Endothelial cell of hepatic sinusoid (primary cell): ENCODE data around the gene SIGLEC1.

Experiments used
- in situ Hi-C: cut with HindIII; loops from 2 replicates; pipeline ENCODE4 v1.10.0; 2017; ENCODE audit warnings: low sequenced_read_pairs

Gene SIGLEC1

GRCh38 chr20:3744806-3745685, 32.6 kb upstream of the SIGLEC1 start:
- in situ Hi-C loops, result no loop called here

GRCh38 chr20:3744037-3744436, 31.6 kb upstream of the SIGLEC1 start:
- in situ Hi-C loops, result no loop called here

- in situ Hi-C loops, result no loop called here
Measured at GRCh38 chr20:3743251-3743650, 30.9 kb upstream of the SIGLEC1 start.

GRCh38 chr20:3741836-3742458, 29.5 kb upstream of the SIGLEC1 start:
- in situ Hi-C loops, result no loop called here

GRCh38 chr20:3740615-3741301, 28.4 kb upstream of the SIGLEC1 start:
- in situ Hi-C loops, result no loop called here

- in situ Hi-C loops, result loop anchor here (5.0 to 10.0 kb wide), 2 partner anchors 58 to 345 kb away; partner anchors contain the start of gene ADAM33
Measured at GRCh38 chr20:3739926-3740451, 27.6 kb upstream of the SIGLEC1 start.

- in situ Hi-C loops, result loop anchor here (5.0 to 10.0 kb wide), 2 partner anchors 57 to 346 kb away; partner anchors contain the start of gene ADAM33
Measured at GRCh38 chr20:3739054-3739925, 26.9 kb upstream of the SIGLEC1 start.

GRCh38 chr20:3738111-3739053, 26.0 kb upstream of the SIGLEC1 start:
- in situ Hi-C loops, result loop anchor here (5.0 to 10.0 kb wide), 2 partner anchors 56 to 346 kb away; partner anchors contain the start of gene ADAM33

- in situ Hi-C loops, result loop anchor here (5.0 to 10.0 kb wide), 2 partner anchors 53 to 349 kb away; partner anchors contain the start of gene ADAM33
Measured at GRCh38 chr20:3735768-3736167, 23.4 kb upstream of the SIGLEC1 start.

- in situ Hi-C loops, result loop anchor here (10.0 kb wide), 1 partner anchor 351 kb away; no protein-coding TSS in a partner anchor
Measured at GRCh38 chr20:3734111-3734843, 21.9 kb upstream of the SIGLEC1 start.

GRCh38 chr20:3733119-3733995, 21.0 kb upstream of the SIGLEC1 start:
- in situ Hi-C loops, result loop anchor here (10.0 kb wide), 1 partner anchor 351 kb away; no protein-coding TSS in a partner anchor

- in situ Hi-C loops, result loop anchor here (10.0 kb wide), 1 partner anchor 352 kb away; no protein-coding TSS in a partner anchor
Measured at GRCh38 chr20:3732327-3733118, 20.1 kb upstream of the SIGLEC1 start, which contains the start of gene HSPA12B. Gene HSPA12B (plus strand): TSS chr20:3732685. CDS start chr20:3738675, 5,990 bp downstream.

GRCh38 chr20:3731944-3732326, 19.5 kb upstream of the SIGLEC1 start:
- in situ Hi-C loops, result loop anchor here (10.0 kb wide), 1 partner anchor 353 kb away; no protein-coding TSS in a partner anchor

GRCh38 chr20:3730803-3731672, 18.6 kb upstream of the SIGLEC1 start:
- in situ Hi-C loops, result loop anchor here (10.0 kb wide), 1 partner anchor 354 kb away; no protein-coding TSS in a partner anchor
